Activated naive CD8-positive, alpha-beta T cell treated with anti-CD3 and anti-CD28 coated beads, Interleukin-2, amount 50 U/mL, for 16 hours (primary cell): Measurements from ENCODE around the gene PSMD1.
"Not testable (repeated sequence)": the region's sequence is repeated elsewhere in the genome, so short reads cannot be mapped to it uniquely, and the experiment has no call there.

ENCODE experiments used
- DNase-seq: peaks from one replicate; pipeline ENCODE4 v3.0.0-alpha.2; 2020; ENCODE audit warnings: low read depth, low spot score

Gene PSMD1

DNA sequence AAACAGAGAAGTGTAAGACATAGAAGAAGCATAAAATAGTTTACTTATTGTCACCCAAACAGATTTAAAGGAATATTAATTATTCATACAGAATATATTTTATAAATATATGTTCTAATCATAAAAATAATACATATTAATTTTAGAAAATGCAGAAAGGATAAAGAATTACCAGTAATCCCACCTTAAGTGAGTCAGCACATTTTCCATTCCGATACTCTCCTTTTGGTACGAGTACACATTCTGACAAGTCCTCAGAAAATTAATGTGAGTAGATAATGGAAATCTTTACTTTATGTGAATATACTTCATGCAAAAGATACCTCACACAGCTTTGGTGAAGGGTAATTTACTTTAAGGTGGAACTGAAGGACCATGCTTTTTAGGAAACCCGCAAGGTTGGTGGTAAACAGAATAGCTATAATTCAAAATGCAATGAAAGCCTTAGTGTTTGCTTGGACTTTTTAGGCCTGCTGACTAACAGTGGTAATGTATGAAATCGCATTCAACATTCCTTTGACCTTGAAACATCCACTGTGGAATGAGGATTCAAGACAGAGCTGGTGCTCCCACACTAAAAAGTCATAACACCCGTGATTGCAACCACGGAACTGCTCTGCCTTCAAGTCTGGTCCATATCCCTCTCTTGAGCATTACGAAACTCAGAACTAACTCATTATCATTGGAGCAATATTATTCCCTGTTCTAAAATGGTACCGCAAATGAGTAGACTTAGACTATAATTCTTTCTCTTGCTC is 96.3 kb downstream of the PSMD1 start:
- no peak for DNase-seq

DNA sequence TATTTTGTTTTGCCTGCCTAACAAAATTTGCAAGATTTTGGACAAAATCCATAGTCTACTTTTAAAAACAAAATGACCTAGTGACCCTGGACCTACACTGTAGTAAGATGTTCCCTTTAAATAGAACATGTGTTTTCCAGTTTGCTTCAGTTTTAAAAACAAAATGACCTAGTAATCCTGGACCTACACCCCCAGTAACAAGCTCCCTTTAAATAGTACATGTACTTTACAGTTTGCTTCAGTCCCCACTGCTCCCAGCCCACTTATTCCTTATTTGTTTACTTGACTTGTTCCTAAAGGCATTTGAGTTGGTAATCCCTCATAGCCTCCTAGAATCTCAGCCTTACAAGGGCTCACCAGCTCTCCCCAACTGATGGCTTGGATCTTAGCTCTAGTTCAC is 102.6 kb downstream of the PSMD1 start:
- no peak for DNase-seq

DNA sequence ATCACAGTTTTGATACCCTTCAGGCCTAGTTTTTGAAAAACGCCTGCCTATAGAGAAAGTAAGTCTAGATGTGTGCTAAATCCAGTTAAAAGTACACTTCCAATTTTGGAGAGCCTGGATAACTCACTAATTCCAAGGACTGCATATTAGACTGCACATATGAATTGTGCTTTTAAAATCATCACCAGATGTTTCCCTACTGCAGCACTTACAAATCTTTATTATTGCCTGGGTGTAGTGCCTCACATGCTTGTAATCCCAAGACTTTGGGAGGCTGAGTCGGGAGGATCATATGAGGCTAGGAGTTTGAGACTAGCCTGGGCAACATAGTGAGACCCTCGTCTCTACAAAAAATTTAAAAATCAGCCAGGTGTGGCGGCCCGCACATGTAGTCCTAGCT is 104.0 kb downstream of the PSMD1 start:
- DNase-seq, result no peak

DNA sequence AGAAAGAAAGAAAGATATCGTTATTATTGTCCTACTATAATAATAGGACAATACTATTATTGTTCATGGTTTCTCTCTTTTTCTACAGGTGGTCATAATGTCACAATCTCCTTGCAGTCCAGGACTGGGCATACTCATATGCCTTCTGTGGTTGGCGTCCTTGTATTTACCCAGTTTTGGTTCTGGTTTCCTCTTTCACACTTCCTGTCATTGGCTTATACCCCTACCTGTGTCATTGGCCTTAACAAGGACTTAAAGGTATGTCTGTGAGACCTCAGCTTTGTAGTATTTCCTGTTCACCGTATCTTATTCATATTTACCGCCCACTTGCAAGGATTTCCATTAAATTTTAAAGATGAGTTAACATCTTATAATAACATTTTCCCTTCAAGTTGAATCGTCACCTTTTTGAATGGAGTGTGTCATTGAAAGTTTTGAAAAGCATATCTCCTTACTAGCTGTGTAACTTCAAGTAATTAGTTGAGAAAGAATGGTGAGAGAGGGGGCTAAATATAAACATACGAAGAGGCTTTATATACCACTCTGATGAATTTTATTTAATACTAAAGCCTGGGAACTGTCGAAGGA is 104.7 kb downstream of the PSMD1 start:
- DNase-seq, result no peak

DNA sequence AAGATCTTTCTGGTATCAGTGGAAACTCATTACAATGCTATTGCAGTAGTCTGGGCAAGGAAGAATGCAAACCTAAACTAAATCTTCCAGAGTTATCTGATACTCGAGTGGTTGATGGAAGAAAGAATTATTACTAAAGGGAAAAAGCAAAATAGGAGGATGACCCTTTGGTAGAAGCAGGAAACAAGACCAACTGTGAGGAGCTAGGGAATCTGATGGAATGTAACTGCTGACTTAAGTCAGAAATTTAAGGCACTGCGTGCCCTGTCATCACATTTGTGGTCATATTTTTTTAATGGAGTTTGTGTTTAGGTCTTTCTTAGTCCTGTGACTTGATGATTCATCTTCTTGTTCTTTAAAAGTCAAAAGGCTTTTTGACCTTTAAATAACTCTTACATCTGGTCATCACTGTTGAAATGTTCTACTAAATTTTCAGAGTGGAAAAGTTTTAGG is 105.2 kb downstream of the PSMD1 start:
- no peak for DNase-seq

DNA sequence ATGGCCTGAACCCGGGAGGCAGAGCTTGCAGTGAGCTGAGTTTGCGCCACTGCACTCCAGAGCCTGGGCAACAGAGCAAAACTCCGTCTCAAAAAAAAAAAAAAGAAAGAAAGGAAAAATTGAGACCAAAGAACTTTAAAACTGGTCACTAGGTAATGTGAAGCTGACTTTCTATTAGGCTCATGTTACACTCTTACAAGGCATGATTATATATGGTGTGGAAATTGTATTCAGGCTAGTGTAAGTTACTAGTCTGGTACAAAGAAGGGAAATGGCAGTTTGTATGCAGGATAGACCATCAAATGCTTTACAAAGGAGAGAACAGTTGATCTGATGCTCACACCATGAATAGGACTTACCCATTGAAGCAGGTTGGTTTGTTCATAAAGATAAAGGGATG is 106.3 kb downstream of the PSMD1 start:
- DNase-seq, result no peak

DNA sequence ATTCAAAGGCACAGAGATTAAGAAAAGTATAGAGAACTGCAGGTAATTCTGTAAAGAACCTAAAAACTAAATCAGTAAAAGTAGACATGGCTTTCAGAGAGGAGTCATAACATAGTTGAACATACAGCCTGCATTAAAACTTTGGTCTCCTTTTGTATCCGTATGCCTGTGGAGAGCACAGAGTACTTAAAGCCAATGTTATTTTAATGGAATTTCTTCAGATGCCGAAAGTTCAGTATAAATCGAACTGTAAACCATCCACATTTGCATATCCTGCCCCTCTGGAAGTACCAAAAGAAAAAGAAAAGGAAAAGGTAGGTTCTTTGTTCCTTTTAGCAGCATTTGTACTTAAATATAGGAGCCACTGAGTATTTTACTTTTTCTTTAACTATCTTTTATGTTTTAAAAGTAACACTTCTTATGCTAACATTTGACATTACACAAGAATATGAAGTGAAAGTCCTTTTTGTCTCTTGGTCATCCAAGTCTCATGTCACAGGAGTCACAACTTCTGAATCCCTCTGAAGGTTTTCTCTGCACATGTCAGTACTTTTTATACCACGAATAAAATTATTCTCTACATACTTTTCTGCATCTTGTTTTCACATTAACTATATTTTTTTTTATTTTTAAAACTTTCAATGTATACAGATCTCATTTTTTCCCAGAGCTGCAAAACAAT is 106.9 kb downstream of the PSMD1 start:
- no peak for DNase-seq

DNA sequence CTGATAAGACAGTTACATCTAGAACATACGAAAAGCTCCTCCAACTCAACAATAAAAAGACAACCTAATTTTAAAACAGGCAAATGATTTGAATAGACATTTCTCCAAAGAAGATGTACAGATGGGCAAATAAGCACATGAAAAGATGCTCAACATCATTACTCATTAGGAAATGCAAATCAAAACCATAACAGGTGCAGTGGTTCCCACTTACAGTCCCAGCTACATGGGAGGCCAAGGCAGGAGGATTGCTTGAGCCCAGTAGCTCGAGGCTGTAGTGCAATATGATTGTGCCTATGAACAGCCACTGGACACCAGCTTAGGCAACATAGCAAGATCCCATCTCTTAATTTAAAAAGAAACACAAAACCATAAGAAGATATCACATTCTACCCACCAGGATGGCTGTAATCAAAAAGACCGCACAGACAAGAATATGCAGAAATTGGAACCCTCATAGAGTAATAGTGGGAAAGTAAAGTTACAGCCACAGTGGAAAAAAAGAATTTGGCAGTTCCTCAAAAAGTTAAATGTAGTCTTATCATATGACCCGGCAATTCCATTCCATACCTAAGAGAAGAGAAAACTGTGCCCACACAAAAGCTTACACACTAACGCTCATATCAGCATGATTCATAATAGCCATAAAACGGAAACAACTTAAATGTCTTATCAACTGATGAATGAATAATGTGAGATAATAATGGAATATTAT is 111.2 kb downstream of the PSMD1 start:
- DNase-seq, result no peak

DNA sequence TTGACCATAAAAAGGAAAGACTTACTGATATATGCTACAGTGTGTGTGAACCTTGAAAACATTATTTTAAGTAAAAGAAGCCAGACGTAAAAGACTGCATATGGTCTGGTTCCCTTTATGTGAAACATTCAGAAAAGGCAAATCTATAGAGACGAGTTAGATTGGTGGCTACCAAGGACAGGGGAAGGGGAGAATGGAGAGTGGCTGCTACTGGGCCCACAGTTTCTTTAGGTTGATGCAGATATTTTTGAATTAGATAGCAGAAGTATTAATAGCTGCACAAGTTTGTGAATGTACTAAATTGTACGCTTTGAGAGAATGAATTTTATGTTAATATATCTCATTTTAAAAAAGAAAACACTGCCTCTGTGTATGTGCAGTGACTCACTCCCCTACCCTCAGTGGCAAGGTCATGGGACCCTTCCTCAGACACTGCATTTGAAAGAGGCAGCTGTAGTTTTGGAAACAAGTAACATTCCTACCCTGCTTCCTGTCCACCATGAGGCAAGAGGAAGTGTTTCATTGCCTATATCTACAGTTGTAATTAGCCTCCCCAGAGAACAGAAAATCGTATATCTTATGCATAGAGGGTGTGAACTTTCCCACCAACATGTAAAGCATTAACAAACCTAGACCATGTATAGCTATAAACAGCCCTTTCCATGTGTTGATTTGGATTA is 111.9 kb downstream of the PSMD1 start:
- no peak for DNase-seq

DNA sequence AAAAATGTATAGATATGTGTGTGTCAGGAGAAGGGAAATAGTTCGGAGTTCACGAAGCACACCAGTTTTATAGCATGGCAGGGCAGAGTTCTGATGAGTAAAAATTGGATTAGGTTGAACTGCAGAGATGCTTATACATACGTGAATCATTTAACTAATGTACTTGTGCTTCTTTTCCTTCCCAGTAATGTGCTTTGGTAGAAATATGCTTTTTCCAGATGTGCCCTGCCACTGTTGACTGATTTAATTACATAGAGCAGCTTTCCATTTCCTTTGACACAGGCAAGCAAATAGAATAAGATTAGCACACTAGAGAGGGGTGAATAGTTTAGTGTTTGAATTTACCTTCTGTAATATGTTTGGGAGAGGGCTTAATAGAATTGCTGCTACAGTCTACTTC is 112.8 kb downstream of the PSMD1 start:
- DNase-seq, result no peak

DNA sequence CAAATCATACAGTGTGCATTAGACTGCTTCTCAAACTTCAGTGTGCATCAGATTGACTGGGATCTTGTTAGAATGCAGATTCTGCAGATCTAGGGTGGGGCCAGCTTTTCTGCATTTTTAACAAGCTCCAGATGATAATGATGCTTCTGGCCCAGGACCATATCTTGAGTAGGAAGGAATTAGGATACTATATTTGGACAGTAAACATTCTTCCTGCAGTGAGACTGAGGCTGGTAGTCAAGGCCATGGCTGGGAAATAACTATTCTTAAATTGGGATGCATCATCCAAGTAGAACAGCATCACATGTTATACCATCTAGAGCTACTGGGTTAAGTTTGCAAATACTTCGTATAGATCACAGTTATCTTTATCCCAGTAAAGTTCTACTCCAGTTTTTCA is 113.4 kb downstream of the PSMD1 start:
- no peak for DNase-seq

DNA sequence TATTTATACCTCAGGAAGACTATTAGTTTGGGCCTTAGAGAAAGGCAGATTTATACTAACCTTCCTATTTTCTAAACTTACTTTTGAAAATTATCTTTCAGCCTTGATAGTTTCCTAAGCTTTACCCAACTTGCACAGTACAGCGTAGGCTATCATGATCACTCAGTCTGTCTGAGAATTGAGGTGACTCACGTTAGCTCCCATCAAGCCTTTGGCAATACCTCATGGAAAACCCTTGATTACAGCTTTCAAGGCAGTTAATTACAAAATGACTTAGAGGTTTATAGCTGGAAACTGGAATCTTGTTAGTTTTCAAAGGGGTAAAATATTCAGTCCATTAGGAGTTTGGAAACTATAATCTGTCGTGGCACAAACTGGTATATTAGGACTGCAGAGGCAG is 115.4 kb downstream of the PSMD1 start:
- no peak for DNase-seq

DNA sequence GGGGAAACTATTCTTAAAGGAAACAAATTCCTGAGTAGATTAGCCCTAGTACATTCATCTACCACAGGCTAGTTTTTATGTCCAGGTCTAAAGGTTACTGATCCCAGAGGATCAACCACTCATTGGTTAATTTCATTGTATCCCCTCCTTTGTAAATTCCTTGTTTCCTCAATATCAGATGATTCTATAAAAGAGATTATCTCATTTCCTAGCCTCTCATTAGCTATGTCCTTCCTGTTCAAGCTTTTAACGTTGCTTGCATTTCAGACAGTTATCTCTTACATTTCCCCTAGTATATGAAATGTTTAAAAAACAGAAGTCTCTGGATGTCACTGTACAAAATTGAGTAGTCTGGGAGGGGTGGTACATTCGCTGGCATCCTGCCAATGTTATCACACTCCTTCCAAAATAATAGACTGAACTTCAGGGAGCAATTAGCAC is 117.6 kb downstream of the PSMD1 start:
- DNase-seq, result no peak

DNA sequence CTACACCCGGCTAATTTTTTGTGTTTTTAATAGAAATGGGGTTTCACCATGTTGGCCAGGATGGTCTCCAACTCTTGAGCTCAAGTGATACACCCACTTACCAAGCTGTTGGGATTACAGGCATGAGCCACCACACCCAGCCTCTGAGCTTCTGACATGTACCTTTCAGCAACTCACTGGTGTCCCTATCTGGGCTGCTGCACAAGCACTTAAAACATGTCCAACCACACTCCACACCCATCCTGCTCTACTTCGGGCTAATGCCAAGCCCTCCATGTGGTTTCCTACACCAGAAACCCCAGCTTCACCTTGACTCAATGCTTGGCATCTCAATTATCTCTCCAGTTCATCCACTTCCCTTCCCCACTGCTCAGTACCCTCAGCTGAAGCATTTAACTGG is 119.4 kb downstream of the PSMD1 start:
- DNase-seq, result no peak

DNA sequence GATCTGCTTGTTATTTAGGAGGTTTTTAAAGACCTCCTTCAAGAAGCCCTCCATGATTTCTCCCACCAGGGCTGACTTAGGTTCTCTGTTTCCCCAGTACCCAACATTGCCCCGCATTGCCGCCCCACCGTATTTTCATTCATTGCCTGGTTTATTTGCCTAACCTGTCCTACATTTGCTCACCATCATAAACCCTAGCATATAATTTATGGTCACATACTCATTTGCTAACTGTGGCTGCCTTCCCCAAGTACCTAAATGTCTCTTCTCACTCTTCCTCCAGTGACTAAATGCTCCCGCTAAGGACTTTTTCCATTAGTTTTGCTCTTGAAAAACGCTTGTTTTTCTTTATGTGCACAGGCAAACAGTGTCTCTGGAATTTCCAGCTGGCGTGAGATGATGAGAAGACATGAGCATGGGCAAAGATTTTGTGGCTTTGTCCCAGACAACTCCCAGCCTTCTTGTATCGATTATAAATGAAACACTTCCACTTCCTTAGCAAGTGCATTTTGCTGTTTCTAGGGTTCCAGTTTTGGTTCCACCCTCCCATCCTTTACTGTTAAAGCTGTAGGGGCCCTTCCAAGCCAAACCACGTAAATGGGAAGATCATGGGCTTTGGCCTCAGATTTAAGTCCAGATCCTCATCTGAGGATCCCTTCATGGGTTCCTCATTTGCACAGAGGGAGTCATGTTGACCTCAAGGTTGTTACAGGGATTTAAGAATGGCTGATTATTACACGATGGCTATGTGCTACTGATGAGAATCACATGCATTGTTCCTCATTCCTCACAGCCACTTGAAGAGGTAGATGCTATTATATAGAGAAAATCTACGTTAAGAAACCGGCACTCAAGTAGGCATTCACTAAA is 120.7 kb downstream of the PSMD1 start:
- DNase-seq, result no peak

DNA sequence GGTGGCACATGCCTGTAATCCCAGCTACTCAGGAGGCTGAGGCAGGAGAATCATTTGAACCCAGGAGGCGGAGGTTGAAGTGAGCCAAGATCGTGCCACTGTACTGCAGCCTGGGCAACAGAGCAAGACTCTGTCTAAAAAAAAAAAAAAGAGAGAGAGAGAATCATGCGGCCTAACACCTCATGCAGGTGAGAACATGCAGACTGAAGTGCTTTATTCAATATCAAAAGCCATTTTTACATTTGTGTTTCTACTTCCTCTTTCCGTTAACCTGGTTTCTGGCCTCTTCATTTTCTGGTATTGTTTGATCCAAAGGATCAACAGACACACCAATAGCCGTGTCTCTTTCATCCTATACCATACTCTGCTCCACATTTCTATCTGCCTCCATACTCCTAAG is 122.1 kb downstream of the PSMD1 start:
- not testable (repeated sequence) for DNase-seq

DNA sequence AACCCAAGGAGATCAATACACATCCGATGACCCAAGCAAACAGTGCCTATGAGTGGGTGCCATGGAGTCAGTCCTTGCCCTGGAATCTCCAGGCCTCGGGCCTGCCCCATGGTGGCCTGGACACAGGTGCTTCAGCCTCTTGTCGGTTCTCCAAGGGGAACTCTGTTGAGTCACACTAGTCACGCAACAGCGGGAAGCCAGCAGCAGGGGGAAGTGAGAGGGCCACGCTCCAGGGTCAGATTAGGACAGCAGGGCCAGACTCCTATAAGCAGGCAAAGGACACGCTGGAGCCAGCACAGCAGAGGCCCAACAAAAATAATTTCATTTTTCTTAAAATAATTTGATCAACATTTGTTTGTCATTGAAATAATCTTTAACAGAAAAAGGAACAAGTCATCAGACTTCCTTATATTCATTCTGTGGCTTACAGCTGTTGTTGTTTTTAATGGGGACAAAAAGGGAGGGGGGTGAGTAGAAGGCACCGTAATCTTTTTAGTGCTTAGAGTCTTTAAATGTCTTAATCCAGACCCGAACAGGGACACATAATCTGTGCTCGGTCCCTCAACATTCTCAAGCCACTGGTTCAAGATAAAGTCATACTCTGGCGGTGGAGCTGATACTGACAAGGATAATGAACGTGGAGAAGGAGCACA is 125.3 kb downstream of the PSMD1 start:
- DNase-seq, result no peak

DNA sequence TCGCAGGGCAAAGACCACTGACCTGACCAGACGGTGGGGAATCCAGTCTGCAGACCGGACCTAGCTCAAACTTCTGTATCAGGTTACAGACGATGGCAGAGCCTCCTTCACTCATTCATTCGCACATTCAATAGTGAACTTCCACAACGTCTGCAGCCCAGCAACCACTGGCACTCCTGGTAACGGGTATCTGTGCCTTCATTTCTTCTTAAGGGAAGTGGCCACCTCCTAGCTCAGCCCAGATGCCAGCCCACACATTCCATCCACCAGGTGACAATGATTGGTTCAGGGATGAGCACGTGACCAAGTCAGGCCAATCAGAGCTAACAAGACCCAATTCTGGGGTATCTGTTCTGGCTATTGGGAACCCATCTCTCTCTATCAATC is 125.8 kb downstream of the PSMD1 start:
- no peak for DNase-seq

DNA sequence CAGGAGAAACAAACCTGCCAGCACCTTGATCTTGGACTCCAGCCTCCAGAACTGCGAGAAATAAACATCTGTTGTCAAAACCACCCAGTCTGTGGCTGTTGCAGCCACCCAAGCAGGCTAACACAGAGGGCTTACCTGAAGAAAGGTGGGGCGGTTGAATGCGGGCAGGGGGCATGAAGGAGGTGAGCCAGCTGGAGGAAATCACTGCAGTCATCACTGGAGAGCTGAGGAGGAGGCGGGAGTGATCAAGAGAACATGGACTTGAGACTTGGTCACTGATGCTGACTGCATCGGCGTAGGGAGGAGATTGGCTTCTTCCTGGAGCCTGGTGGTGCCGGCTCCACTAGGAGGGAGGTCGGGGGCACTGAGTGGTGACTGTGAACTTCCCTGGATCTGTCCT is 127.2 kb downstream of the PSMD1 start:
- DNase-seq, result no peak

DNA sequence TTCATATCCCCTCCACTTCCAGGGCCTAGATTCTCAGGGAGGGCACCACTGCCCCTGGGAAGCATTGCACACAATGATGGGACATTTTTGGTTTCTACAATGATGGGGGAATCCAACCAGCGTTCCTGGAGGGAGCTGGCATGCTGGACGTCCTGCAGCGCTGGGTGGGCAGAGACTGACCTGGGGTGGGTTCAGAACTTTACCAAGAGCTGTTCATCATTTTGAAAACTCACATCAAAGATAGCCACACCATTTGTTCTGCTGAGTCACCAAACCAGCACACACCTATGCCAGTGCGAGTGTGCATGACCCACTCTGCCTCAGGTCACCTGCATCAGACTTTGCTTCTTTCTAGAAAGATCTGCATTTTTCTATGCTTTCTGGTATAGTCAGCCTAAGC is 127.7 kb downstream of the PSMD1 start:
- no peak for DNase-seq
